Adrenal gland (tissue), 5 donors: ENCODE results near the gene RPL27A.

ENCODE experiments used
- CTCF ChIP-seq, 6 experiments: fragments of 450-650 bp in 4 of 6; fragments of 200-600 bp in 2 of 6; sonication (generic) in 1 of 6; IDR thresholded peaks; 1 replicate in 5 of 6; 2 replicates in 1 of 6; pipeline versions ENCODE4 v1.5.1 to v1.8.0; 2016 to 2021; ENCODE audit warnings: antibody characterized with exemption in 6 of 6, mild to moderate bottlenecking in 2 of 6, moderate library complexity in 1 of 6
- POLR2A ChIP-seq, 2 donors: fragments of 450-650 bp; IDR thresholded peaks; one replicate each; pipeline ENCODE4 v1.6.1; 2017; ENCODE audit warnings: antibody characterized with exemption in 2 of 2, mild to moderate bottlenecking in 2 of 2, moderate library complexity in 1 of 2
- donor health status: DM: no; HTN: no; CAD: no.

- TF ChIP-seq CTCF (IDR thresholded peaks at IDR 0.05) = no peak
- TF ChIP-seq POLR2A (IDR thresholded peaks at IDR 0.05) = no peak
These were observed 48.1 kb downstream of the RPL27A start for GRCh38 chr11:8730697-8731020.
